Renal cortex interstitium (tissue), 11 donors: ENCODE data around the gene KRAS. TPM values are rescaled to one million over a fixed set of nuclear protein-coding genes. Genes with fewer than 3 reads are reported as not detected.

ENCODE experiments used
- DNase-seq, 11 donors: peaks; one replicate each; pipeline ENCODE4 v3.0.0-alpha.2; 2013; ENCODE audit warnings: low read depth in 9 of 11, low spot score in 4 of 11; ENCODE audit errors: extremely low read depth in 1 of 11
- polyA plus RNA-seq, 3 donors: library from polyadenylated mRNA; unstranded; fragments of 120-200 nt; gene quantifications; one replicate each; pipeline ENCODE4 v1.2.1, GENCODE V29; 2013; ENCODE audit not compliant: insufficient read length in 3 of 3

Gene KRAS
- polyA plus RNA-seq, 3 donors: 34.1 to 40.1 (median 37.2) TPM

DNA sequence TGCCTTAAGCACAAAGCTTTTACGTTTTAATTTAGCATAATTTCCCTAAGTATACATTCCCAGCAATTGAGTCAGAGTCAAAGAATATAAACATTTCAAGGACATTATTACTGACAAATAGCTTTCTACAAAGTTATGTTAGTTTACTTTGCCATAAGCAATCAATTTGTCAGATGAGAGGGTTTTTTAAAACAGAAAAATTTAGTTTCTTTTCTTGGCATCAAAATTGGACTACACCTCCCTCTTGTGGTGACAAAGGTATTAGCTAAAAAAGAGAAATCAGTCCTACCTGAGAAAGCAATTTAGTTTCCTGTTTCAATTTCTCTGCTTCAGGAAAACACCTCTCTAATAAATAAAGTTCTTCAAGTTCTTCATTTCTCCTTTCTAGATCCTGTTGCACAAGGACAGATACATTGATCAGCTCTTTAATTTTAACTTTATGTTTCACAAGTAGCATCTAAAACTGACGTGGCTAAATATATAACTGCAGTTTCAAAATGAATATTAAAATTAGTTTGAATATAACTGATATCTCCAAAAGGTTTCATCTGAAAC, 95.6 kb downstream of the KRAS start:
- peak in 6 of 11 donors; percentile 13 to 22 (median 18) for DNase-seq

Other genes starting within 250 kb of the KRAS start
- gene DNAI7, start 55.8 kb downstream of the KRAS start, polyA plus RNA-seq: 1 to 10 TPM; 4.4 to 9.0 (median 7.1) TPM
- gene ETFRF1, start 55.7 kb downstream of the KRAS start, polyA plus RNA-seq: 10 to 100 TPM; 36.6 to 45.1 (median 40.7) TPM